Caco-2 (cell line): ENCODE results near the gene GBE1. TPM values are rescaled to one million over a fixed set of nuclear protein-coding genes. Genes with fewer than 3 reads are reported as not detected.

ENCODE experiments used
- BruUV-seq: library from RNA; stranded (reverse); fragments of 400-500 nt; replicated peaks from 2 replicates; lab custom pipeline; 2021; lab: Mats Ljungman, UMichigan
- CTCF ChIA-PET: fragments of 300-600 bp; sonication (Branson Sonifier 250); formaldehyde crosslinking; loops from one replicate; lab custom pipeline; 2022; ENCODE audit warnings: antibody characterized with exemption; lab: Charles Lee
- POLR2A ChIA-PET: fragments of 300-600 bp; sonication (Branson Sonifier 250); formaldehyde crosslinking; loops from one replicate; lab custom pipeline; 2022; ENCODE audit warnings: antibody characterized with exemption; lab: Charles Lee
- DNase-seq, 2 experiments: peaks; one replicate each; pipeline versions ENCODE4 v3.0.0 to v3.0.0-alpha.2; 2020 to 2022
- H3K27me3 ChIP-seq: replicated peaks from 2 replicates; pipeline ENCODE4 v1.6.0; 2011; ENCODE audit warnings: low read length; ENCODE audit not compliant: control insufficient read depth, insufficient read depth
- H3K36me3 ChIP-seq: 2 replicates; pipeline ENCODE4 v1.5.1; 2011; ENCODE audit warnings: low read length; ENCODE audit not compliant: control insufficient read depth, insufficient read depth
- H3K4me1 ChIP-seq: fragments of 250-450 bp; sonication (Bioruptor Pico); 2 replicates; pipeline ENCODE4 v1.5.1; 2020; ENCODE audit warnings: mild to moderate bottlenecking
- H3K4me3 ChIP-seq: 2 replicates; pipeline ENCODE4 v1.5.1; 2011; ENCODE audit warnings: low read depth, mild to moderate bottlenecking, control low read depth, low read length
- H3K9me3 ChIP-seq: fragments of 250-450 bp; sonication (Bioruptor Pico); 2 replicates; pipeline ENCODE4 v1.5.1; 2020; ENCODE audit warnings: mild to moderate bottlenecking, moderate library complexity
- H3K27ac Mint-ChIP-seq: one replicate; pipeline ENCODE4 v1.8.0; 2022; ENCODE audit warnings: mixed read lengths; ENCODE audit not compliant: unreplicated experiment
- H3K27me3 Mint-ChIP-seq: one replicate; pipeline ENCODE4 v1.8.0; 2022; ENCODE audit warnings: mixed read lengths; ENCODE audit not compliant: insufficient read depth, unreplicated experiment
- H3K36me3 Mint-ChIP-seq: one replicate; pipeline ENCODE4 v1.8.0; 2022; ENCODE audit warnings: mild to moderate bottlenecking, mixed read lengths; ENCODE audit not compliant: insufficient read depth, unreplicated experiment
- H3K4me1 Mint-ChIP-seq: one replicate; pipeline ENCODE4 v1.8.0; 2022; ENCODE audit warnings: low read depth, mixed read lengths; ENCODE audit not compliant: unreplicated experiment
- H3K4me3 Mint-ChIP-seq: one replicate; pipeline ENCODE4 v1.8.0; 2022; ENCODE audit warnings: mild to moderate bottlenecking, moderate library complexity, mixed read lengths; ENCODE audit not compliant: unreplicated experiment
- H3K9me3 Mint-ChIP-seq: one replicate; pipeline ENCODE4 v1.8.0; 2022; ENCODE audit warnings: mixed read lengths; ENCODE audit not compliant: unreplicated experiment
- CTCF ChIP-seq, 2 experiments: fragments of 200-600 bp in 1 of 2; IDR thresholded peaks; 1 replicate in 1 of 2; 2 replicates in 1 of 2; pipeline versions ENCODE4 v1.5.1 to v1.8.0; 2011 to 2022; ENCODE audit warnings: antibody characterized with exemption in 1 of 2, control low read depth in 1 of 2, inconsistent platforms in 1 of 2, low read depth in 1 of 2, low read length in 1 of 2, mild to moderate bottlenecking in 1 of 2, moderate library complexity in 1 of 2; ENCODE audit not compliant: insufficient read depth in 1 of 2, severe bottlenecking in 1 of 2, unreplicated experiment in 1 of 2
- intact Hi-C: fragments of 100-400 bp; cut with micrococcal nuclease; formaldehyde crosslinking; loops from one replicate; pipeline ENCODE4 v1.10.0; 2022; ENCODE audit not compliant: unreplicated experiment
- total RNA-seq: library from RNA; stranded (reverse); gene quantifications from 2 replicates; pipeline ENCODE4 v1.2.3, GENCODE V29; 2022

Gene GBE1
- total RNA-seq, 1 experiment from 2014 or later: 8.2 TPM

GRCh38 chr3:81793410-81793809, 32.0 kb upstream of the GBE1 start:
- CTCF ChIA-PET: no interaction called here
- POLR2A ChIA-PET: no interaction called here
- no TSS peak for BruUV-seq
- H3K4me1 ChIP-seq: no peaks in the 10 kb centered on the region
- no peaks in the 10 kb centered on the region for H3K36me3 Mint-ChIP-seq
- no peaks in the 10 kb centered on the region for H3K27me3 ChIP-seq
- H3K27ac Mint-ChIP-seq: no peak overlapping the region
- no peak for TF ChIP-seq CTCF (IDR thresholded peaks at IDR 0.05; ENCODE audit: insufficient read depth in 1 of 2, low read depth in 1 of 2, low read length in 1 of 2, severe bottlenecking in 1 of 2, unreplicated experiment in 1 of 2)
- H3K36me3 ChIP-seq: no peaks in the 10 kb centered on the region
- intact Hi-C loops: loop anchor here (10.0 kb wide), 1 partner anchor 129 kb away; no protein-coding TSS in a partner anchor
- no peaks in the 10 kb centered on the region for H3K9me3 ChIP-seq
- peaks cover 3% of the 10 kb centered on the region for H3K27me3 Mint-ChIP-seq
- DNase-seq: no peak
- no peaks in the 10 kb centered on the region for H3K4me1 Mint-ChIP-seq
- no peak overlapping the region for H3K4me3 ChIP-seq
- no peak overlapping the region for H3K4me3 Mint-ChIP-seq
- no peaks in the 10 kb centered on the region for H3K9me3 Mint-ChIP-seq

GRCh38 chr3:81790117-81790516, 28.7 kb upstream of the GBE1 start:
- POLR2A ChIA-PET: no interaction called here
- no peak for DNase-seq
- Histone ChIP-seq H3K4me1 (no peaks in the 10 kb centered on the region), H3K4me3 (no peak overlapping the region), H3K9me3 (no peaks in the 10 kb centered on the region), H3K27me3 (no peaks in the 10 kb centered on the region), H3K36me3 (no peaks in the 10 kb centered on the region)
- CTCF ChIA-PET: no interaction called here
- no peak overlapping the region for H3K4me3 Mint-ChIP-seq
- no TSS peak for BruUV-seq
- H3K27me3 Mint-ChIP-seq: peaks cover 7% of the 10 kb centered on the region
- H3K9me3 Mint-ChIP-seq: no peaks in the 10 kb centered on the region
- TF ChIP-seq CTCF (IDR thresholded peaks at IDR 0.05; ENCODE audit: insufficient read depth in 1 of 2, low read depth in 1 of 2, low read length in 1 of 2, severe bottlenecking in 1 of 2, unreplicated experiment in 1 of 2): no peak
- no peaks in the 10 kb centered on the region for H3K36me3 Mint-ChIP-seq
- intact Hi-C loops: loop anchor here (10.0 kb wide), 1 partner anchor 125 kb away; no protein-coding TSS in a partner anchor
- no peaks in the 10 kb centered on the region for H3K4me1 Mint-ChIP-seq
- no peak overlapping the region for H3K27ac Mint-ChIP-seq

GRCh38 chr3:81789691-81790090, 28.2 kb upstream of the GBE1 start:
- H3K27me3 ChIP-seq: no peaks in the 10 kb centered on the region
- Mint-ChIP-seq H3K36me3 (no peaks in the 10 kb centered on the region), H3K27ac (no peak overlapping the region), H3K4me1 (no peaks in the 10 kb centered on the region), H3K9me3 (no peaks in the 10 kb centered on the region), H3K27me3 (peaks cover 7% of the 10 kb centered on the region), H3K4me3 (no peak overlapping the region)
- no peaks in the 10 kb centered on the region for H3K9me3 ChIP-seq
- no TSS peak for BruUV-seq
- no peak for TF ChIP-seq CTCF (IDR thresholded peaks at IDR 0.05; ENCODE audit: insufficient read depth in 1 of 2, low read depth in 1 of 2, low read length in 1 of 2, severe bottlenecking in 1 of 2, unreplicated experiment in 1 of 2)
- no peak overlapping the region for H3K4me3 ChIP-seq
- intact Hi-C loops: loop anchor here (10.0 kb wide), 1 partner anchor 125 kb away; no protein-coding TSS in a partner anchor
- no peaks in the 10 kb centered on the region for H3K36me3 ChIP-seq
- CTCF ChIA-PET: no interaction called here
- POLR2A ChIA-PET: no interaction called here
- no peak for DNase-seq
- no peaks in the 10 kb centered on the region for H3K4me1 ChIP-seq
